Effector CD4-positive, alpha-beta T cell (primary cell): ENCODE measurements around the gene NMRK2.
"Not testable (repeated sequence)": the region's sequence is repeated elsewhere in the genome, so short reads cannot be mapped to it uniquely, and the experiment has no call there.

Experiments used
- DNase-seq: peaks from one replicate; pipeline ENCODE4 v3.0.0-alpha.2; 2020

The NMRK2 gene

DNA sequence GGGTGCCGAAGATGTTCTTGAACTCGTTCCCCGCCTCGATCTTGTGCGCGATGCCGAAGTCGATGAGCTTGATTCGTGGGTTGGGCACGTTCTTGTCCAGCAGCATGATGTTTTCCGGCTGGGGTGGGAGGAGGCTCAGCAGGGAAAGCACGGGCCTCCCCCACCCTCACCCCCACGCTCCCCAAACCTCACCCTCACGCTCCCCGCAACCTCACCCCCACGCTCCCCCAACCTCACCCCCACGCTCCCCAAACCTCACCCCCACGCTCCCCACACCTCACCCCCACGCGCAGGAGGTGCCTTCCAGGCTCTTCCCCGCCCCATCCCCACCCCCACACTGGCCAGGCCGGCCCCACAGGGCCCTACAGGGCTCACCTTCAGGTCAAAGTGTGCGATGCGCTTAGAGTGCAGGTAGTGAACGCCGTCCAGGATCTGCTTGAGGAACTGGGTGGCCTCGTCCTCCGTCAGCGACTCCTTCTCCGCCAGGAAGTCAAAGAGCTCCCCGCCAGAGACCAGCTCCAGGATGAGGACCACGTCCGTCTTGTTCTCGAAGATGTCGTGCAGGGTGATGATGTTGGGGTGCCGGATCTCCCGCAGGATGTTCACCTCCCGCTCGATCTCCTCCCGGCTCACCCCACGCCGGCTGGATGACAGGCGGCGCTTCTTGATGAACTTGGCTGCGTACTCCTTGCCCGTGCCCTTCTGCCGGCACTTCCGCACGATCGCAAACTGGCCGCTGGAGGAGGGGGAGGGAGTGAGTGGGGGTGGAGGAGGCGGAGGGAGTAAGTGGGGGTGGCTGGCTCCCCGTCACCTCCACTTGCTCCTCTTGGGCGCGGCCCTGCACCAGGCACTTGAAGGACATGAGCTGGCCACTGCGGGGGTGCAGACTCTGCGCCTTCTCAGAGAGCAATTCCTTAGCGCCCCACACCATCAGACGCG, 31.7 kb downstream of the NMRK2 start:
- DNase-seq, result no peak

DNA sequence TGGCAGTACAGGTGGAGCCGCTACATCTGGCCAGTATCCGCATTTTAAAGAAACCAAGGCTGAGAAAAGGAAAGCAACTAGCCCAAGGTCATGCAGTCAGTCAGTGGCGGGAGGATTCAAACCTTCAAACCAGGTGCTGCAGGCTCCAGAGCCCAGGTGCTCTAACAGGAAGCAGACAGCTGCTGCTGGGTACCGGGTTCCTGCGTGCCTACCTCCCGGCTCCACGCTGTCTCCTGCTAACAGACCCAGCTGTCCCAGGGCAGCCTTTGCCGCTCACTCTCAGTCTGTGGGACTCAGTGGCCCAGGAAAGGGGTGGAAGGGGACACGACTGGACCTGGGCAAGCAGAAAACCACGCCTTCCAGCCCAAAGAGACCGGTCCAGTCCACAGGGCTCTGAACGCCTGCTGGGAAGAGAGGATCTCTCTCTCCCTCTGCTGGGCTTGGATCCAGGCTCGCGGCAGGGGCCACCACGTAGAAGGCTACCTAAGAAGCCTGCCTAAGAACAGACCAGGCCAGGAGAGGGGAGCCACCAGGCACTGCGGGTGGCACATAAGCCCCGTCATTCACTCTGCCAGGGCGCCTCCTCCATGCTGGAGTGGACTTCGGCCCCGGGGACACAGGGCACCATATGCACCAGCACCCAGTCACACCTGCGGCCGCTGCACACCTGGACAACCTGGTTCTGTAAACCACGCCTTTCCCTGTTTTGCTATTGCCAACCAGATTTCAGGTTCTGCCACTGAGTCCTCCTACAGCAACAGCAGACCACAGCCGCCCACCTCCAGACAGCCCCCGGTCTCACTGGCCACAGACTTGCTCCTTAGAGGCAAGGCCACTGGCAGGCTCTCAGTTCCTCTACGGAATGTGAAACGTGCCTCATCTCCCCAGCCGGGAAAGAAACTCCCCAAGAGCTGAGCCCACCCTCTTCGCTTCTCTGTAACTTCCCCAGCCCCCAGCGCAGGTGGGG, 33.5 kb downstream of the NMRK2 start:
- no peak for DNase-seq

DNA sequence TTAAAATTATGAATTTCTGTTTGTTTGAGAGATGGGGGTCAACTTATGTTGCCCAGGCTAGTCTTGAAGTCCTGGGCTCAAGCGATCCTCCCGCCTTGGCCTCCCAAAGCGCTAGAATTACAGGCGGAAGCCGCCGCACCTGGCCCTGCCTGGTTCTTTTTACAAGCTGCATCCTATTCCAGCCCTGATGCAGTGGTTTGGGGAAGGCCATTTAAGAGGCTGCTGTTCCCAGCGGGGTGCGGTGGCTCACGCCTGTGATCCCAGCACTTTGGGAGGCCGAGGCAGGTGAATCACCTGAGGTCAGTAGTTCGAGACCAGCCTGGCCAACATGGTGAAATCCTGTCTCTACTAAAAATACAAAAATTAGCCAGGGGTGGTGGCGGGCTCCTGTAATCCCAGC, 35.1 kb downstream of the NMRK2 start:
- not testable (repeated sequence) for DNase-seq

DNA sequence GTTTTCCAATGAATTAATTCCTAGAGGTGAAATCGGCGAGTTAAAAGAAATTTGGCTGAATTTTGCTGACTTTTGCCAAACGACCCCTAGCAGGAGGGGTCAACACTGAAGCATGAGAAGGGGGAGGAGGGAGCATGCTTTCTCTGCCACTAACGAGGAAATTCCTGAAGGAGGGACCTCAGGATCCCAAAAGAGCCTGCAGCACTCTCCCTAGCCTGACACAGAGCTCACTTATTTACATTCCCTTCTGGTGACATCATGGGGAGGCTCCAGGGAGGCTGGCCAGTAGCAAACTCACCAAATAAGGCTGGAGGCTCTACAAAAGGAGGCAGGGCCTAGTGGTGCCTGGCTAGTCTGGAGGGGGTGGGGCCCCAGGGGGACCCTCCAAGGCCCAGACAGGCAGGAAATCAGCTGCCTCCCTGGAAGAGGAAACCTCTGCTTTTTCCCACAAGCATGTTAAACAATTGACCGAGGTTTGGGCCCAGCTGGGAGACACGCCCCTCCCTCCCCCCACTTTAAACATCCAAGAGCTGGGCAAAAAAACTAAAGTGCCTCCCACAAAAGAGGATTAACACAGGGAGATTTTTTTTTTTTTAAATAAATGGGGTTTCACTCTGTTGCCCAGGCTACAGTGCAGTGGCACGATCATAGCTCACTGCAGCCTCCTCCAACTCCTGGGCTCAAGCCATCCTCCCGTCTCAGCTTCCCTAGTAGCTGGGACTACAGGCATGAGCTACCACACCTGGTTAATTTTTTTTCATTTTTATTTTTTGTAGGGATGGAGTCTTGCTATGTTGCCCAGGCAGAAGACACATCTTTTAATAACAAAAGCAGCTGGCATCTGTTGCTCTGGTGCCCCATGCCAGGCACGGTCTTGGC, 35.9 kb downstream of the NMRK2 start:
- no peak for DNase-seq

DNA sequence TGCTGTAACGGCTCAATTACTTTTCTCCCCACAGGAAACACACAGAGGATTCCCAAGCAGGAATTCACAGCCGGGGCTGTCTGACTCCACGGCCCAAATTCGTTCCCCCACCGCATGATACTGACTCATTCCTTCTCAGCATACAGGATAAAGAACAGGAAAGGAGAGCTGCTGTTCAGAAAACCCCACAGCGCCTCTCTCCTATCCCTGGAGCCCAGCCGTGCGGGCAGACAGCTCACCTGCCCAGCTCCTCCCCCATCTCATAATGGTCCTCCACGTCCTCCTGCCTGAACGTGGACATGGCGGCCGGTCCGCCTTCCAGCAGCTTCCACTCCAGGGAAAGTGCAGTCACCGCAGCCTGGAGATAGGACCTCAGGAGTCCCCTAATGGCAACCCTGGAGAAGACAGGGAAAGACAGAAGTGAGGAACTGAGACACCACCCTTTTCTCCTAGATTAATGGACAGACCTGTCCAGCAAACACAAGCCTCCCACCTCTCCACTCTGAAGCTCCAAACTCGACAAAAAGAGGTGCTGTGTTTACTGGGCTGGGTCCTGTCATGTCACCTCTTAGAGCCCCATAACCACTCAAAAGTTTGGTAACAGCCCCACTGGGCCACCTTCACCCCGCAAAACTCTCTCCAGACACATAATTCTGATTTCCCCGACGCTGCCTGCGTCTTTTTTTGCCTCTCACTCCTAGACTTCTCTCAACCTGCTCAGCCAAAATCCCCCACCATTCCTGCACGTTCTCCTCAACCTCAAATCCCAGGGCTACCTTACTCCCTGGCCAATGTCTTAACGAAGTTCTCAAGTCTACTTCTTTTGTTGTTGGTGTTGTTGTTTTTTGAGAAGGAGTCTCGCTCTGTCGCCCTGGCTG, 36.8 kb downstream of the NMRK2 start:
- no peak for DNase-seq

DNA sequence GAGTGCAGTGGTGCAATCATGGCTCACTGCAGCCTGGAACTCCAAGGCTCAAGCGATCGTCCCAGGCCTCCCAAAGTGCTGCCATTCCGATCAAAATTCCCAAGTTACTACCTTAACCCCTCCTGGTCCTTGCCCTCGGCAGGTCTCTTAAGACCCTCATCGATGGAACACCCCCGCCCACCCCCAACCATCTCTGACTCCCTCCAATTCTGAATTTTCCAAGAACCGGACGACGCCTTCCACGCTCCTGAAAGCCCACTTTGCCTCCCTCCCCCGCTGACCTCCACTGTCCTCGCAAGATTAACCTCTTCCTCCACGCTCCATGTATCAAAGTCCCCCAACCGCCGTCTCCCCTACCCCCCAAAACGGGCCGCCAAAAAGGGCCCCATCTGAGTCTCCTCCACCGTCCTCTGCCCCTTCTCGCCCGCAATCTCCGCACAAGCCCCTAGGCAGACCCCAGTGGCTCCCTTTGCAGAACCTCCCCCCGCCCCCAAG, 37.5 kb downstream of the NMRK2 start:
- no peak for DNase-seq

DNA sequence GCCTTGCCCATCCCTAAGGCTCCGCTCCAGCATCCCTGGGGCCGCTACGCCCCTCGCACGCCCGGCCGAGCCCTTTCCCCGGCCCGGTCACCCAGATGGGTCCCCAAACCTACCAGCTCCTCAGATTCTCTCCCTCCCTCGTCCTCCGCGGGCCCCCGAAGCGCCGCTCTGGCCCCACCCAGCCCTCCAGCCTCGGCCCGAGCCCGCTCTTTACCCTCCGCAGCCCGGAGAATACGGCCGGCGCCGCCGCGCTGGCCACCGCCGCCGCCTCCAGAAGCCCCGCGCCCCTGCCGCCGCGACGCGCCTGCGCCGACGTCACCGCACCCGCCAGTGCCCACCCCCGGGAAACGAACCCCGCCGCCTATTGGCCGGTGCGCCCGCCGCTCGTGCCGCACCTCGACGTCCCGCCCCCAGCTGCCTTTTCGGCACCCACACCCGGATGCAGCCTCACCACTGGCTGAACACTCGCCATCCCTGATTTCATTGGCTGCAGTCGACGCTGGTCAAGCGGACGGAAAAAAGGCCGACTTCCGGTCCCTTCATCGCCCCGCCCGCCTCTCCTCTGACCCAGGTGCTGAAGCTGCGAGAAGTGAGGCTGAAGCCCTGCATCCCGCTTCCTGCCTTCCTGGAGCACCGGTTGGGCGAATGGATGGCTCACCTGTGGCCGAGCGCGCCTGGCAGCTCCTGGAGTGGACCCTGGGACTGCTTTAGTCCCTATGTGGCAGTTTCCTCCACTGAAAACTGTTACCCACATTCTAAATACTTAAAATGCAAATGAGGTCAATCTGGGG, 38.1 kb downstream of the NMRK2 start, which contains the start of gene DAPK3:
Gene DAPK3, minus strand, starts transcription at position 292 of the 791 bp plus-strand sequence. CDS start 1,364 bp downstream, outside the sequence.
- peak; percentile 84 for DNase-seq

DNA sequence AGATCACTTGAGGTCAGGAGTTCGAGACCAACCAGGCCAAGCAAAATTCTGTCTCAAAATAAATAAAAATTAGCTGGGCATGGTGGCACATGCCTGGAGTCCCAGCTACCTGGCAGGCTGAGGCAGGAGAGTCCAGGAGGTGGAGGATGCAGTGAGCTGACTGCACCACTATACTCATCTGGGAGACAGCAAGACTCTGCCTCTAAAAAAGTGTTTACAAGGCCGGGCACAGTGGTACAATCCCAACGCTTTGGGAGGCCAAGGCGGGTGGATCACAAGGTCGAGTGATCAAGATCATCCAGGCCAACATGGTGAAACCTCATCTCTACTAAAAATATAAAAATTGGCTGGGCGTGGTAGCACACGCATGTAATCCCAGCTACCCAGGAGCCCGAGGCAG, 42.3 kb downstream of the NMRK2 start:
- no peak for DNase-seq

DNA sequence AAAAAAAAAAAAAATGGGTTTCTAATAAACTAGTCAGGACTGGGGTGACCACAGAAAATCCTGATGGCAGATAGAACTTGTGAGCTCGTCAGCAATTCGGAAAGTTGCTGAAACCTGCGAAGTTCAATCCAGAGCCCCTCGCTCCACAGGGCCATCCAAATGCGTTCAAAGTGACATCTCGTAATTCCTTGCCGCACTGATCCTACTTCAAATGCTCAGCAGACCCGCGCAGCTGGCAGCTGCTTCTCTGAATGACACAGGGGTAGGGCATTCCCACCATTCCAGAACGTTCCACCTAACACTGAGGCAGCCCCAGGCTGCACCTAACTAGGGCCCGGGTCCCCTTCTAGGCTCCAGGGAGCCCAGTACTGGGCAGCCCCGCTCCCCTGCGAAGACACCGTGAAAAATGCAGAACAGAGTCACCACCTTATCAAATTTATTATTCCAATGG, 42.8 kb downstream of the NMRK2 start:
- no peak for DNase-seq

DNA sequence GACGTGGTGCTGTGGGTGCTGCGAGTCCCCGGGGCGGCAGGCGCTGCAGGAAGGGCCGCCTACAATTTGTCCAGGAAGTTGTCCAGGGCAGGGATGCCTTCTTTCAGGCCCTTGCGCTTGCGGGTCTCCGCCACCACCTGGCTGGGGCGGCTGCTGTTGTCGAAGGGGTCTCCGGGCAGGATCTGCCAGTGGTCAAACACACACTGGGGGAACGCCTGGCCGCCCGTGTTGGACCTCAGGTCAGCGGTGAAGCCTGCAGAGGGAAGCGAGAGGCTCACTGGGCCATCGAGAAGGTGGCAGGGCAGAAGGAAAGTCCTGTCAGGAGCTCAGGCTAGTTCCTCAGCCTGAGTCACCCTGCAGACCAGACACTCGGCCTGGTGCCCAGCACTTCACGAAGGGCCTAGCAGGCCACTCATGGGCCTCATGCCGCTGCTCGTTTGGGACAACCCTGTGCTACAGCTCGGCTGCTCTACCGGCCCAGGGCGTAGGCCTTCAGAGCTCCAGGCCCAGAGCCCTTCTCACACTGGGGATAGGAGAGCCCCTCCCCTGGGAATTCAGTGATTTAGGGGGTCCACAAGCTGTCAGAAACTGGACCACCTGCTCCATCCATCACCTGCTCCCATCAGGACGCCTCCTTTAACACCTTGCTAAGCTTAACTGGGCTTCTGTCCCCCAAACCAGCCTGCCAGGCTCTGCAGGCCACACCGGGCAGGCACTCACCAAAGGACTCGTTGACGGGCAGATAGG, 43.8 kb downstream of the NMRK2 start:
- no peak for DNase-seq

DNA sequence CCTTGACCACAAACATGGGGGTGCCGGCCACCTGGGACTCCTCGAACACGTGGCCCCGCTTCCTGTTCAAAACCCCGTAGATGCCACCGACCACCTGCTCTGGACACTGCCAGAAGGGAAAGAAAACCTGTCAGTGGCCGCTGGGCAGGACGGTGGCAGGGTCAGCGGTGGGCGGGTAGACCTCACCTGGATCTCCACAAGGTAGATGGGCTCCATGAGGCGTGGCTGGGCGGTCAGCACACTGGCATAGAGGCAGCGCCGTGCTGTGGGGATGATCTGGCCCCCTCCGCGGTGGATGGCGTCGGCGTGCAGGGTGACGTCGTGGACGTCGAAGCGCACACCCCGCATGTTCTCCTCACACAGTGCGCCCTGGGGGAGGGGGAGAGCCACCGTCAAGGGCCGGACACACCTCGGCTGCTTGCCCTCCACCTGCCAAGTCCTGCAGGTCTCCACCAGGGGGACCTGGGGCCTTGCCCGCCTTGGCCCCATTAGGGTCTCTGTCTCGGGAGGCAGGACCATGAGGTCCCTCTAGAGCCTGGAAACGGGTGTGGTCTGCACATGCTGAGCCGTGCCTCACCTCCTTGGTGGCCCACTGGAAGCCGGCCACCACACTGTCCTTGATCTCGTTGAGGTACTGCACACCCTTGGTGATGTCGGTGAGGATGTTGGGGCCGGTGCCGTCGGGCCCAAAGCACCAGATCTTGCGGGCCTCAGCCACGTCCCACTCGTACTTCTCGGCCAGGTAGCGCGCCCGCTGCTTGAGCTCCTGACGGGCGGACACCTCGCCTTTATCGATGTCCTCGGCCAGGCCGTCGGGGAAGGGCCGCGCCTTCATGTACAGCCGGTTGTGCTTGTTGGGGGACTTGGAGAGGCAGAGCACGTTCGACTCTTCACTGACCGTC, 44.6 kb downstream of the NMRK2 start:
- DNase-seq, result no peak

DNA sequence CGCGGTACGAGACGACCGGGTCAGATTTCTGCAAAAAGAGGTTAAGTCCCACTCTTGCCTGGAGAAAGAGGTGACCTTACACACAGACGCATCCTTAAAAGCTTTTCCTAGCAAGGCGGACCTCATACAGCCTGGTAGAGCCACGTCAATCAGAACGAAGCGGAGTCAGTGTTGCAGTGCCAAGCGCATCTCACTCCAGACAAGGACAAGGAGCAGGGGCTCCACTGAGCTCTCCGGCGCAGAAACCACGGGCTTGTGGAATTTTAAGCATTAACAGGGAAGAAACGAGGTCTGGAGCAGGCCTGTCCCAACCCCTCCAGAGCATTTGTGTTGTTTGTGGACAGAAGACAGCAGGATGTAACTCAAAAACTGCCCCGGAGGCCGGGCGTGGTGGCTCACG, 45.3 kb downstream of the NMRK2 start:
- no peak for DNase-seq

DNA sequence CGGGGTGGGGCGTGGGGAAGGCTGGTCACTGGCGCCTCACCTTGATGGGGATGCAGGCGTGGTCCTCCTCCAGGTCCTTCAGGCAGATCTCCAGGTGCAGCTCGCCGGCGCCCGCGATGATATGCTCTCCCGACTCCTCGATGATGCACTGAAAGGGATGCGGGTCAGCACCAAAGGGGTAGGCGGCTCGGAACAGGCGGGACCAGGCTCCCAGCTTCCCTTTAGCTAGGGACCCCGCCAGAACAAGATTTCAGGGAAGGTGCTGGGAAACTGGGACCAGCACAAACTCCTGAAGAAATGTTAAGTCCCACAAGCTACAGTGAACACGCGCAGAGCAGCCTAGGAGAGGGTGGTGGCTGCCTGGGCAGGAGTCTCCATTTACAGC, 46.4 kb downstream of the NMRK2 start:
- no peak for DNase-seq

DNA sequence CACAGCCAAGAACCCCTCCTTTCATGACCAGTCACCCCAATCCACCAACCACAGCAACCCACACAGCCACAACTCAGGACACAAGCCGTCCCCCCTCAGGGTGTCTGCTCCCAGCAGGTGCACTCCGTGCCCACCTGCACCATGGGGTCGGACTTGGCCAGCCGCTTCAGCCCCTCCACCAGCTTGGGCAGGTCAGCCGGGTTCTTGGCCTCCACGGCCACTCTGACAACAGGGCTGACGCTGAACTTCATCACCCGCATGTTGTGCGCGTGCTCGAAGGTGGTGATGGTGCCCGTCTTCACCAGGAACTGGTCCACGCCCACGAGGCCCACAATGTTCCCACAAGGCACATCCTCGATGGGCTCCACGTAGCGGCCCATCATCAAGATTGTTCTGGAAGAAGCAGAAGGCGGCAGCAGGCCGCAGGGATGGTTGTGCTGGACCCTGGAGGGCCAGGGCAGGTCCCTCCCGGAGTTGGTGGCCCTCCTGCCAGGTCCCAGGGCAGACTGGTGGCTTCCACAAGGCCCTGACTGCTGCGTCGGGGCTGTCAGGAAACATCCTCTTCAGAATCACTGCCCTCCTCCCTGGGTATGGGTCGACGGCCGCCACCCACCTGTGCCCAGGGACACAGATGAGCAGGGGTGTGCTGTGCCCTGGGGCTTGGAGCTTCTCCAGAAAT, 46.9 kb downstream of the NMRK2 start:
- DNase-seq, result no peak

DNA sequence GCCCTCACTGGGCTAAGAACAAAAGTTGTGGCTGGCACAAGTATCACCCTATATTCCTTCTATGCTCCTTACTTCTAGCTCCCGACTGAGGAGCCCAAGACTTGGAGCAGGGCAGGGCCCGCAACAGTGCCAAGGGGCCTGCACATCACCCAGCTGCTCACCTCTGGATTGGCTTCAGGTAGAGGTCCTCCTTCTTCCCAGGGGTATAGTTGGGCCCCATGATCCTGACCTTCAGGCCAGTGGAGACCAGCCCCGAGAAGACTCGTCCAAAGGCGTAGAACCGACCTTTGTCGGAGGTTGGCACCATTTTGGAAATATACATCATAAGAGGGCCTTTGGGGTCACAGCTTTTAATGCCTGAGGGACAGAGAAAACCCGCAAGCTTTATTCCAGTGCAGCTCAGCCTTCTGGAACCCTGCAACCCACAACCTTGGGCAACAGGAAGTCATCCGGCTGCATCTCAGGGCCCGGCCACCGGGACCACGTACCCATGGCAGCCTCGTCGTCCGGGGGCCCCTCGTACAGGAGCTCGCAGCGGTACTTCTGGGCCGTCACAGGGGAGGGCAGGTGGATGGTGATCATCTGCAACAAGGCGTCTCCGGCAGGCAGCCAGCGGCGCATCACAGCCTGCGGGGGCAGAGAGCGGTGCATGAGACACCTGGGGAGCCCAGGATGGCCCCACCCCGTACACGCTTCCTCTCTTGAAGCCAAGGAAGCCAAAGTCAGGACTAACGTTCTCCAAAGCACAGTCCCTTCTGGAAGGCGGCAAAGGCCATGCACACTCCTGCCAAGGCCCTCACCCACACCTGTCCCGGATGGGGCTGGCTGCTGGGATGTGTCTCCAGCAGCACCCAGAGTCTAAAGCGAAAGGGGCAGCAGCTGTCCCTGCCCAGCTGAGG, 47.7 kb downstream of the NMRK2 start:
- DNase-seq, result no peak

DNA sequence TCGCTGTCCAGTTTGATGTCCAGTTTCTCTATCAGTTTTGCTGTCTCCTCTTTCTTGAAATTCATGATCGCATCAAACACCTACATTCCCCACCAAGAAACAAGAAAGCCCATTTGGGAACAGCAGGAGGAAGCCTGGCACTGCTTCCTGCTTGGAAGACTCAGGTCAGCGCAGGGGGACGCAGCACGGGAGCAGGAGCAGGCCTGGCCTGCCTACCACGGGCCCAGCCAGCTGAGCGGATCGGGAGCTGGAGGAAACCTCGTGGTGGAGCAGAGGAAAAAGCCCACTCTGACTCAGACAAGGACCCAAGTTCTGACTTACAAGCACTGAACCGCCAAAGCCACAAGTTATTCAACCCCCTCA, 48.5 kb downstream of the NMRK2 start:
- no peak for DNase-seq
